Adipocyte (in vitro differentiated cells): Measurements from ENCODE around the gene COL15A1.

ENCODE experiments used
- DNase-seq: peaks from one replicate; pipeline ENCODE4 v3.0.0-alpha.2; 2015; ENCODE audit warnings: low read depth
- H3K27me3 ChIP-seq: replicated peaks from 2 replicates; pipeline ENCODE4 v1.7.0; 2013; ENCODE audit warnings: mild to moderate bottlenecking, low read length, moderate library complexity; ENCODE audit not compliant: control insufficient read depth, insufficient read depth
- H3K36me3 ChIP-seq: 2 replicates; pipeline ENCODE4 v1.7.0; 2013; ENCODE audit warnings: low read length, mild to moderate bottlenecking, moderate library complexity; ENCODE audit not compliant: control insufficient read depth, insufficient read depth, severe bottlenecking
- H3K4me1 ChIP-seq: 2 replicates; pipeline ENCODE4 v1.7.0; 2013; ENCODE audit warnings: mild to moderate bottlenecking, low read length, moderate library complexity; ENCODE audit not compliant: control insufficient read depth, insufficient read depth
- H3K4me3 ChIP-seq: 2 replicates; pipeline ENCODE4 v1.7.0; 2013; ENCODE audit warnings: mild to moderate bottlenecking, low read length, moderate library complexity
- H3K9ac ChIP-seq: 2 replicates; pipeline ENCODE4 v1.7.0; 2013; ENCODE audit warnings: mild to moderate bottlenecking, low read length, moderate library complexity
- H3K9me3 ChIP-seq: 2 replicates; pipeline ENCODE4 v1.7.0; 2013; ENCODE audit warnings: mild to moderate bottlenecking, low read length, moderate library complexity; ENCODE audit not compliant: control insufficient read depth

The COL15A1 gene

GRCh38 chr9:99078717-99079116 is 135.0 kb downstream of the COL15A1 start:
- H3K9me3 ChIP-seq: no peaks in the 10 kb centered on the region
- H3K4me1 ChIP-seq: peaks cover 9% of the 10 kb centered on the region
- no peak overlapping the region for H3K4me3 ChIP-seq
- no peaks in the 10 kb centered on the region for H3K36me3 ChIP-seq
- no peak overlapping the region for H3K9ac ChIP-seq
- no peak for DNase-seq
- H3K27me3 ChIP-seq: peaks cover 10% of the 10 kb centered on the region

- Histone ChIP-seq H3K36me3 (no peaks in the 10 kb centered on the region), H3K9ac (no peak overlapping the region), H3K4me1 (peaks cover 9% of the 10 kb centered on the region), H3K4me3 (no peak overlapping the region), H3K9me3 (no peaks in the 10 kb centered on the region), H3K27me3 (peaks cover 10% of the 10 kb centered on the region)
- DNase-seq: no peak
These were observed 135.8 kb downstream of the COL15A1 start for GRCh38 chr9:99079542-99079941.

- Histone ChIP-seq H3K36me3 (no peaks in the 10 kb centered on the region), H3K4me1 (peaks cover 15% of the 10 kb centered on the region), H3K9me3 (no peaks in the 10 kb centered on the region), H3K4me3 (no peak overlapping the region), H3K27me3 (peaks cover 10% of the 10 kb centered on the region), H3K9ac (no peak overlapping the region)
- no peak for DNase-seq
These were observed 139.3 kb downstream of the COL15A1 start for GRCh38 chr9:99083051-99083450.

- Histone ChIP-seq H3K9ac (no peak overlapping the region), H3K4me1 (peaks cover 23% of the 10 kb centered on the region), H3K9me3 (peaks cover 3% of the 10 kb centered on the region), H3K4me3 (peak overlapping the region; percentile 20), H3K36me3 (no peaks in the 10 kb centered on the region), H3K27me3 (peaks cover 5% of the 10 kb centered on the region)
- peak; percentile 60 for DNase-seq
These were observed 142.5 kb downstream of the COL15A1 start for GRCh38 chr9:99085949-99086948.

- H3K27me3 ChIP-seq: peaks cover 5% of the 10 kb centered on the region
- no peaks in the 10 kb centered on the region for H3K36me3 ChIP-seq
- no peak overlapping the region for H3K4me3 ChIP-seq
- peaks cover 3% of the 10 kb centered on the region for H3K9me3 ChIP-seq
- peaks cover 23% of the 10 kb centered on the region for H3K4me1 ChIP-seq
- no peak for DNase-seq
- no peak overlapping the region for H3K9ac ChIP-seq
These were observed 143.8 kb downstream of the COL15A1 start for GRCh38 chr9:99087462-99087861.

GRCh38 chr9:99090336-99091130 is 146.8 kb downstream of the COL15A1 start:
- no peak for DNase-seq
- no peaks in the 10 kb centered on the region for H3K36me3 ChIP-seq
- peaks cover 4% of the 10 kb centered on the region for H3K27me3 ChIP-seq
- H3K9ac ChIP-seq: no peak overlapping the region
- H3K4me3 ChIP-seq: no peak overlapping the region
- H3K4me1 ChIP-seq: peaks cover 23% of the 10 kb centered on the region
- H3K9me3 ChIP-seq: peaks cover 3% of the 10 kb centered on the region

GRCh38 chr9:99092643-99093491 is 149.2 kb downstream of the COL15A1 start:
- Histone ChIP-seq H3K36me3 (no peaks in the 10 kb centered on the region), H3K4me3 (no peak overlapping the region), H3K27me3 (peaks cover 10% of the 10 kb centered on the region), H3K9me3 (peaks cover 3% of the 10 kb centered on the region), H3K4me1 (peaks cover 8% of the 10 kb centered on the region), H3K9ac (no peak overlapping the region)
- DNase-seq: no peak

- no peak for DNase-seq
- no peak overlapping the region for H3K9ac ChIP-seq
- peaks cover 3% of the 10 kb centered on the region for H3K9me3 ChIP-seq
These were observed 149.7 kb downstream of the COL15A1 start for GRCh38 chr9:99093492-99093791.

GRCh38 chr9:99095565-99095964 is 151.9 kb downstream of the COL15A1 start:
- H3K27me3 ChIP-seq: peaks cover 10% of the 10 kb centered on the region
- no peak for DNase-seq
- no peaks in the 10 kb centered on the region for H3K36me3 ChIP-seq
- H3K4me1 ChIP-seq: peaks cover 4% of the 10 kb centered on the region
- no peaks in the 10 kb centered on the region for H3K9me3 ChIP-seq
- H3K4me3 ChIP-seq: no peak overlapping the region
- no peak overlapping the region for H3K9ac ChIP-seq

More at GRCh38 chr9:99093492-99093791, 149.7 kb downstream of the COL15A1 start:
- Histone ChIP-seq H3K4me3 (no peak overlapping the region), H3K36me3 (no peaks in the 10 kb centered on the region), H3K4me1 (peaks cover 8% of the 10 kb centered on the region), H3K27me3 (peaks cover 10% of the 10 kb centered on the region)

- H3K9me3 ChIP-seq: no peaks in the 10 kb centered on the region
- no peaks in the 10 kb centered on the region for H3K36me3 ChIP-seq
- no peak overlapping the region for H3K4me3 ChIP-seq
- DNase-seq: no peak
- peaks cover 10% of the 10 kb centered on the region for H3K27me3 ChIP-seq
- no peak overlapping the region for H3K9ac ChIP-seq
- no peaks in the 10 kb centered on the region for H3K4me1 ChIP-seq
These were observed 152.7 kb downstream of the COL15A1 start for GRCh38 chr9:99096409-99096808.
